GM12865 (cell line): Measurements from ENCODE around the gene ZFYVE26.
A peak's percentile ranks its signal among the peaks of the same experiment; 100 is the strongest.

Source experiments
- DNase-seq: peaks from one replicate; pipeline ENCODE4 v3.0.0; 2010; ENCODE audit warnings: low read depth
- H3K4me3 ChIP-seq: 2 replicates; pipeline ENCODE4 v1.5.1; 2011; ENCODE audit warnings: mild to moderate bottlenecking, low read depth, low read length, control low read depth
- TF ChIP-seq, protein P1 (sequence below): IDR thresholded peaks from 2 replicates; pipeline ENCODE4 v1.5.1; 2011; ENCODE audit warnings: low read length, control low read depth, low read depth, inconsistent platforms; ENCODE audit not compliant: insufficient read depth; ENCODE audit errors: missing control alignments

Gene ZFYVE26

DNA sequence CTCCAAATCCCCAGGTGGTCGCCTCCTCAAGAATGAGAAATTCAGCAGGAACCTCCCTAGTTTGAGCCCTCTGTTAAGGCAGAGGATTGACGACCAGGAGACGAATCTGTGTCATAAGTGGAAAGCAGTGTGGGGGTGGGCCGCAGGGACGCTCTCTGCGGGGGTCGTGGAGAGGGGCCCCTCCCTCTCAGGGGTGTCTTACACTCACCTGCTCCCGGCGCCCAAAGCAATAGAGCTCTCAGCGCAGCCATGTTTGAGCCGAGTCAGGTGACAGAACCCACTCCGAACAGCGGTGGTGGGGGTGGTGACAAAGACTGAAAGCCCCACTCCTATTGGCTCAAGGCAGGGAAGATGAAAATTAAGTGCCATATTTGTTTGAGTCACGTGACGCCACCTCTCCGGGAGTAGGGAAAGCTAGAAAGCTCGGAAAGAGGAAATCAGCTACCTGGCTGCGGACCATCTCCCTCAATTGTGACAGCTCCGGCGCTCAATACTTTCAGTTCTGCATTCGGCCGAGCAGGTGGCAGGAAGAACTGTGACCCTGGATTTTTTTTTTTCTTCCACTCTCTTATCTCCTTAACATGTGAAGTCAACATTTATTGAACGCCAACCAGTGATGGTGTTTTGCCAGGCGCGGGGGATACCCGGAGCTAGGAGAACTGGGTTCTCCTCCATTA lies at the start of gene ZFYVE26:
Gene ZFYVE26 (minus strand): TSS at position 265 of the 677 bp plus-strand sequence. CDS start 627 bp downstream, outside the sequence.
- TF ChIP-seq, protein P1, sequence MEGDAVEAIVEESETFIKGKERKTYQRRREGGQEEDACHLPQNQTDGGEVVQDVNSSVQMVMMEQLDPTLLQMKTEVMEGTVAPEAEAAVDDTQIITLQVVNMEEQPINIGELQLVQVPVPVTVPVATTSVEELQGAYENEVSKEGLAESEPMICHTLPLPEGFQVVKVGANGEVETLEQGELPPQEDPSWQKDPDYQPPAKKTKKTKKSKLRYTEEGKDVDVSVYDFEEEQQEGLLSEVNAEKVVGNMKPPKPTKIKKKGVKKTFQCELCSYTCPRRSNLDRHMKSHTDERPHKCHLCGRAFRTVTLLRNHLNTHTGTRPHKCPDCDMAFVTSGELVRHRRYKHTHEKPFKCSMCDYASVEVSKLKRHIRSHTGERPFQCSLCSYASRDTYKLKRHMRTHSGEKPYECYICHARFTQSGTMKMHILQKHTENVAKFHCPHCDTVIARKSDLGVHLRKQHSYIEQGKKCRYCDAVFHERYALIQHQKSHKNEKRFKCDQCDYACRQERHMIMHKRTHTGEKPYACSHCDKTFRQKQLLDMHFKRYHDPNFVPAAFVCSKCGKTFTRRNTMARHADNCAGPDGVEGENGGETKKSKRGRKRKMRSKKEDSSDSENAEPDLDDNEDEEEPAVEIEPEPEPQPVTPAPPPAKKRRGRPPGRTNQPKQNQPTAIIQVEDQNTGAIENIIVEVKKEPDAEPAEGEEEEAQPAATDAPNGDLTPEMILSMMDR = no peak
- peak; percentile 97 for DNase-seq
- peak within 1 kb of the TSS; percentile 82 for H3K4me3 ChIP-seq

GRCh38 chr14:67863223-67863622 lies 46.8 kb upstream of the ZFYVE26 start:
- DNase-seq = no peak
- H3K4me3 ChIP-seq = no peak overlapping the region
- TF ChIP-seq, protein P1 = no peak

DNA sequence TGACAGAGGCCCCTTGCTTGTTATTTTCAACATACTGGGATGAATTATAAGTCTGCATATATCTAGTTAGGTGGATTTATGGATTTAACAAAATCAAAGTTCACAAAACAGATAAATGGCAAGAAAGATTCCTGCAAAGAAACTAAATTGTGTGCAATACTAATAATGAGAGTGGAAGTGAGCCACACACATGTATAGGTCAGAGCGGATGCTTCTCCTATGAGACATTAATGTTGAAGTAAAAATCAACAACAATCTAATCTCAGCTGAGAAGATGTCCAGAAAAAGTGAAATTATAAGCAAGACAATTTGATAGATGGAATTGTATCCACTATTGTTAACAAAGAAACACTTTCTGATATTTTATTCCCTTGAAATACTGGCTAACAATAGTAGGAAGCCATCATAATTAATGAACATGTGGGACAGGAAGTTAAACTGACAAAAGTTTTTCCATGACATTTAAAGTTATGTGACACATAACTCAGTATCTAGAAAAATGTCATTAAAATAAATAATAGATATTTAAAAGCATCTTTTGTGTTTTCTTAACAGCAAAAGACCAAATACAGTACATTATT lies 42.9 kb upstream of the ZFYVE26 start:
- no peak for DNase-seq
- TF ChIP-seq, protein P1 = no peak
- no peak overlapping the region for H3K4me3 ChIP-seq

DNA sequence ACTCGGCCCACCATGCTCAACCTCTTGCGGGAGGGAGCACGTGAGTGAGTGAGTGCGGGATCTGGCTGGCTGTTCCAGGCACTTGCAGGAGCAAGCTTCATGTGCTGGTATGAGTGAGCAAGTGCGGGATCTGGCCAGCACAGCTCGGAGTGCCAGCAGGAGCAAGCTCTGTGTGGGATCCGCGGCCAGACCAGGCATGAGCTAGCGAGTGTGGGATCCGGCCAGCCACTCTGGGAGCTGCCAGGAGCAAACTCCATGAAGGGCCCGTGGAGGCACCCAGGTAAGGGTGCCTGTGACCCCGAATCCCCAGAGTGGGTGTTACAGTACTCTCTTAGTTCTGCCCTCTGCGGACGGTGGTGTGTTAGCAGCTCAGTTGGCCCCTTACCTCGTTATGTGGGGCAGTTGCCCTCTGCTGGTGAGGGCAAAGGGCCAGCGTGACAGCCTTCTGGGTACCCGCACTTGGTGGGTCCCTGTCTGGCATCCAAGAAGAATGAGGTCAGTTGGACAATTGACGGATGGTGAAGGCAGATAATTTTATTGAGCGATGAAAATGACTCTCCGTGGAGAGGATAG lies 41.5 kb upstream of the ZFYVE26 start:
- H3K4me3 ChIP-seq = no peak overlapping the region
- TF ChIP-seq, protein P1 = no peak
- no peak for DNase-seq

DNA sequence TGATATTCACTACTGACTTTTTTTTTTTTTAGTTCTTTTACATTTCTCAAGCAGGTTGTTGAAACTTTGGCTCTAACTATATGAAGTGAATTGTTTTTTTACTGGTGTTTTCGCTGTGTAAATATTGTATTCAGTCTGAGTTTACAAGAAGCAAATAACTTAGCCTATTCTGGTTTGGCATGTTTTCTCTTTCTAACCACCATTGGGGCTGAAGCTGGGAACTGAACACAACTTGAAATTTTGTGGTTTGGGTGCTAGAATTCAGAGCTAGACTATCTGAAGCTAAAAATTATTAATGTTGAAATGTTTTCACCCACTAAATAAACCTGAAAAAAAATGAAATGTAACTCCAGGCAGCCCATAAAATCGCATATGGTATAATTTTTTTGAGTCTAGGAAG lies 40.4 kb upstream of the ZFYVE26 start:
- DNase-seq = no peak
- no peak overlapping the region for H3K4me3 ChIP-seq
- TF ChIP-seq, protein P1 = no peak

DNA sequence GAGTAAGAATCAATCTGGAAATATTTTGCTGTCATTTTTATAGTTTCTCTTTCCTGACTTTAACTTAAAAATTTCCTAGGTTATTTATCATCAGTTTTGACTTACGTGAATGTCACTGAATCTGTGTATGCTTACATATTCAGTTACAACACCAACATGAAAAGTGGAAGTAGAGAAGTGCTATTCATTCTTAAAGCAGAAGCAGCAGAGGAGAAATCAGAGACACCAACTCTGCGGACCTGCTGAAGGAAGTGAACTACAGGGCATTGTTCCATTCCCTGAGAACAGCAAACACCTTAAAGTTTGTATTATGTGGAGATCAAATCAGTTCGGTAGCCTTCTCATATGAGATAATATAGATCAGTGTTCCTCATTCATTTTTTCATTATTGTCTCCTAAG lies 37.3 kb upstream of the ZFYVE26 start:
- TF ChIP-seq, protein P1 = no peak
- no peak overlapping the region for H3K4me3 ChIP-seq
- DNase-seq = no peak
